NCI-H345 treated with DMSO at 0.1 percent for 48 hours (cell line): ENCODE data around the gene ROBO2.

Experiments used
- DNase-seq: peaks from one replicate; lab custom pipeline; 2025; ENCODE audit not compliant: unreplicated experiment; lab: John Stamatoyannopoulos, UW

Gene ROBO2

DNA sequence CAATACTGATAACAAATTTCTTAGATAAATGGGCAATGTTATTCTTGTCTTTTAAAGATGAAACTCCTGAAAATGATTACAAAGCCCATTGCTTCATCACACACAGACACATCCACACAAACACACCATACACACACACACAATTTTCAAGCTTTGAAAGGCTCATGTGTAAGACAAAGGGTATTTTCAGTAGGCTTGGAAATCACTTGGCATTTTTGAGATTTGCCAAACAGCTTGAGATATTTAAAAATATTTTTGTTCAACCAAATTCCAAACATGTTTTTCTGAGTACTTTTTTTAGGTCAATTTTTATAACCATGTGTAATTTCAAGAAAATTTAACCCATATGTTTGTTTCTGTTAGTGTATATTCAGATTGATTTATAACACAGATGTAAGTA, 283.7 kb downstream of the ROBO2 start:
- no peak for DNase-seq

DNA sequence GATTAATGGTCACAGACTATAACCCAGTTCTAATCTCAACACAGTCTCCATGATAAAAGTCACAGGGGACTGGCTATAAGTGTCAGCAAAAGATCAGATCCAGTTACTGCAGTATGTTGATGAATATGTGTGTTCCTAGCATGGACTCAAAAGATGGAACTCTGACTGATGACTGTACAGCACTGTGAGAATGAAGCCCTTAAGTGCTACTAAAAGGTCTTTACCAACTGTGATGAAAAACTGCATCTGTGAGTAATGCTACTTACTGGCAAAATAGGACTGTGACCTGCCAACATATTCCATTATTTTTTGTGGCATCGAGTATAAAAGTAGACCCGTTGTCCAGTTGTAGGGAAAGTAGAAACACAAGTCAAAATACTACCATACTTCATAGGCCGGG, 284.2 kb downstream of the ROBO2 start:
- DNase-seq = no peak

DNA sequence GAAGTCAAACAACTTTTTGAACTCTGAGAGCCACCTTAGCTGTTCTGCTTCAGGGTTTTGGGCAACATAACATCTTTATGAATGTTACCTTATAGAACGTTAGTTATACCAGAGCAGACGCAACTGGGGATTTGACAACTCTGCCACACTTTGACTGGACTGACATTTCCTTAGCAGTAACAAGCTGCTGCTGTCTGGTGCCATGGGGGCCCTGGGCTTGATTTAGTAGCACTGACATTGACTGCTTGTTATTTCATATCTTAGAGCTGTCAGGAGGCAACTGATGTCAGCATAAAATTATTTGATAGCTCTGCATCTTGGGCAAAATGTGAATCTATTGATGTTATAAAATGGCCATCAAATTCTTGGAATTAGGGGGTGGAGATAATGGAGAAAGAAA, 285.4 kb downstream of the ROBO2 start:
- DNase-seq = no peak

DNA sequence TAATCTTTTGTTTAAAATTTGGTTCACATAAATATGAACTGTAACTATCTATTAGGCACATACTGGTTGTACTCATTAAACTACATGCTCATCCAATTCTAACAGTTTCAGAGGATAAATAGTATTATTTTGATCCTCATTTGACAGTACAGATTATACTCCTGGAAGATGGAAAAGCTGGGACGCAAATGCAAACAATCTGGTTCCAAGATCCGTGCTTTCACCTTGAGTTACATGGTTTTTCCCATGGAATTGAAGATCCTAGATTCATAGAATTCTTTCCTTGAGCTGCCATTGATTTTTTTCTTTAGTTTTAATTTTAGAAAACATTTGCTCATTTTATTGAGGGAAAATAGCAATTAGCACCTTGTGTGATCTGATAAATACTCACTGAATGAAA, 285.8 kb downstream of the ROBO2 start:
- DNase-seq = no peak

DNA sequence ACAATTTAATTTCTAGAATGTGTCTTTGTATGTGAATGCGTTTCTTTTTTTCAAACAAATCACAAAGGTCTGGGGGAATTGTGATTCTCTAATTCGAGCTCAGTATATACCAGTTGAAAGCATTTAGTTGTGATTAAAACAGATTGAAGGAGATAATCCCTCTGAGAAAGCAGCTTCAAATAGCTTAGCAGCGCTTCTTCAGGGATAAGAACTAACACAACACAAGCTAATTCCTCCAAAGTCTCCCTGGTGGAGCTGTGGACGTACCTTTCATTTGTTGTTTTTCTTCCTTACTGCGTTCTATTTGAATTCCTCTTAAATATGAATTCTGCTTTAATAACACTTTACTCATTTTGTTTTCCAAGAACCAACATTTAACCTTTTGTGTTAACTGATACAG, 286.7 kb downstream of the ROBO2 start:
- no peak for DNase-seq

DNA sequence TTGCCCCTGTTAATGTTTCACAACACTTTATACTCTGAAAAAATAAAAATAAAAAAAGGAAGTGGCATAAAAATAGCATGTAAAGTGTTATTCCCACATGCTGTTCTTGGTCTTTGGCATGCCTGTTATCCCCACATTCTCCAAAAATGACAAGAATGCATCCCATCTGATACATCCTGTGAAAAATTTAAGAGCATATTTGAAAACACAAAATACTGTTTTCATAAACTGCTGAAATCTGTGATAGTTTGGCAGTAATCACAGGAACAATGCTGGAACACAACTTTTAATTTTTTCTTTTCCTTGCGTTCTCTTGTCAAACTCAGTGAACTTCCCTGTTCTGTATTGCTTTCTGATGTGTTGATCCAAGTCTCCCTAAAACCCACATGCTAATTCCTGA, 288.8 kb downstream of the ROBO2 start:
- no peak for DNase-seq

DNA sequence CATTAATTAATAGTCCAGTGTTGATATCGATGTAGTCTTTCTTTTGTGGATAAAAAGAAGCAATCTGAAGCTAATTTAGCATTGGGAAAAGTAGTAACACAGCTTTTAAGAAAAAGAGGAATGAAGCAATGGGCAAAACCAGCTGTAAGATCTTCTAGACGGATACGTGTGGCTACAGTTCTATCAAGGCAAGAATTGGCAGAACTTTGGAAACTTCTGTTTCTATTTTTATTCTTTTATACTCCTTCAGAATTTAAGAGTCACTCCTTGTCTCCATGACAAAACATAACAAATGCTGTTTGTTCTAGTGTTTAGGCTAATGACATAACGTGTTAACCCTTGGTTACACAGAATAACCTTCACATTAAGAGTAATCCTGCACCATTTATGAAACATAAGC, 289.2 kb downstream of the ROBO2 start:
- no peak for DNase-seq

DNA sequence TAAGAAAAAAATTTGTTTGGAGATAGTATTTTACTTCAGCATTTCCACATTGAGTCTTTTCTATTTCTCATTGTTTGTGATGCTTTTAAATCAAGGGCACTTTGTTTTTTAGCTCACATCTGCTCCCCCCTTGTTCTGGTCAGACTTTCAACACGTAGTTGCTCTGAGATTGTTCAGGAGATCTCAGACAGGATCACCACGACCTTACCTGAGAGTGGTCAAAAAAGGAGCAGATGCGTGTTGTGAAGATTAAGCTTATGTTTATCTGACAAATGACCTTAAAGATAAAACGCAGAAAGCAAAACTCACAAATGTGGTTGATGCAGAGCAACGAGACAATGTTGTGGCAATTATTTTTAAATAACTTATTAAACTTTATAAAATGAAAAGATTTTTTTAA, 298.3 kb downstream of the ROBO2 start:
- no peak for DNase-seq

DNA sequence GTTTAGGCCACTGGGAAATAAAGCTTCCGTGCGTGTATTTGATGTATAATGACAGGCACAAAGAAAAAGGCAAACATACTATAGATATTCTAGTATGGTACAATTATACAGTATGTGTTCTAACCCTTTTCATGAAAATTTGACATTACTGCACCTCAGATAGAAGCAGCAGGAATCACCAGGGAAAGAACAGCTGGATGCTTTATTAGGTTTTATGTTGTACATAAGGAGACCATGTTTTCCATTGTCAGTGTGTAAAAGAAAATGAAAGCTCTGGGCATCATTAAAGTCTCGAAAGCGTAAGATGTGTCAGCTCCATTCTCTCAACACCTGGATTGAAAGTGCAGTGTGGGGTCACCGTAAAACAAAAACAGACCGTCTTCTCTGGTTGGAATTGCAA, 302.1 kb downstream of the ROBO2 start:
- no peak for DNase-seq

DNA sequence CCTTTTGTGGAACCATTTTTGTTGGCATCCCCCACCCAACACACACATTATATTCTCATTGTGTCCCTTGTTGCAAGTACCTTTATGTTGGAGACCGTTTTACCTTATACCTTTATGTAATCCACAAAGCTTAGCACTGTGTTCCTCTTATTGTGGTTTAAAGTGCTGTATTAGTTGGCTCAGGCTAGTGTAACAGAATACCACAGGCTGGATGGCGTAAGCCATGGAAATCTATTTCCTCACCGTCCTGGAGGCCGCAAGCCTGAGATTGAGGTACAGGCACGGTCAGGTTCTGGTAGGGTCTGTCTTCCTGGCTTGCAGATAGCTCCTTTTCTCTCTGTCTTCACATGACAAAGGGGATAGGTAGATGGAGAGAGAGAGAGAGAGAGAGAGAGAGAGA, 302.8 kb downstream of the ROBO2 start:
- no peak for DNase-seq

DNA sequence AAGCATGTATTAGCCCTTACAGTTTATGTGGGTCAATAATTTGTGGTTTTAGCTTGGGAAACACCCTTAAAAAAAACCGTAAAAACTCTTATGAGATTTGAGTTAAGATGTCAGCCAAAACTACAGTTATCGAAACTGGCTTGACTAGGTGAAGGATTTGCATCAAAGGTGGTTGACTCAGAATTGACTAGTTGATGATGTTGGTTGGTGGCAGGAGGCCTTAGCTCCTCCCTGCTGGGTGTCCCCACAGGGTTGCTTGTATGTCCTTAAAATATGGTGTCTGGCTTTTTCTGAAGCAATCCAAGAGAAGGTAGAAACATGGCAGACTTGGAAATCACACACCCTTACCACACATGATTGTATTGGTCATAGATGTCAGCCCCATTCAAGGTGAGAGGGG, 305.1 kb downstream of the ROBO2 start:
- no peak for DNase-seq

DNA sequence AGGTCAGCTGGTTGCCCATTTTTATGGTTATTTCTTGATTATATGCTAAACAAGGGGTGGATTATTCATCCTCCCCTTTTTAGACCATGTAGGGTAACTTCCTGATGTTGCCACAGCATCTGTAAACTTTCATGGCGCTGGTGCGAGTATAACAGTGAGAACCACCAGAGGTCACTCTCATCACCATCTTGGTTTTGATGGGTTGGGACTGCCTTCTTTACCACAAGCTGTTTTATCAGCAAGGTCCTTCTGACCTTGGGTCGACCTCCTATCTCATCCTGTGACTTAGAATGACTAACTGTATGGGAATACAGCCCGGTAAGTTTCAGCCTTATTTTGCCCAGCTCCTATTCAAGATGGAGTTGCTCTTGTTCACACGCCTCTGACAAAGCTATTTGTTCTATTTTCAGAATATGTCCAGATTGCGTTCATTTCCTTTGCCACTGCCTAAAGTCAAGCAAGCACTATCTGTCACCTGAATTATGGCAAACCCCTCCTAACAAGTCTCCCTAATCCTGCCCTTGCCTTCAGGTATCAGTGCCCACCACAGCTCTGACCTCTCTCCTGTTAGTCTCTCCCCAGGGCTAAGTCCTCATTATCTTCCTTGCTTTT, 308.5 kb downstream of the ROBO2 start:
- DNase-seq = no peak

DNA sequence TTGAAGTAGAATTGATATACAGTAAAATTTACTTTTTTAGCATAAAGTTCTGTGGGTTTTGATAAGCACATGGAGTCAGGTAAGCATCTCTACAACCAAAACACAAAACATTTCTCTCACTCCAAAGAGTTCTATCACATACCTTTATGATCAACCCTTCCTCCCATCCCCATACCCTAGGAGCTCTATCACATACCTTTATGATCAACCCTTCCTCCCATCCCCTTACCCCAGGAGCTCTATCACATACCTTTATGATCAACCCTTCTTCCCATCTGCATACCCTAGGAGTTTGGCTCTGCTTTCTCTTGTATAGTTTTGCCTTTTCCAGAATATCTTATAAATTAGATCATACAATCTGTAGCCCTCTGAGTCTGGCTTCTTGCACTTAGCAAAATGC, 315.1 kb downstream of the ROBO2 start:
- no peak for DNase-seq

DNA sequence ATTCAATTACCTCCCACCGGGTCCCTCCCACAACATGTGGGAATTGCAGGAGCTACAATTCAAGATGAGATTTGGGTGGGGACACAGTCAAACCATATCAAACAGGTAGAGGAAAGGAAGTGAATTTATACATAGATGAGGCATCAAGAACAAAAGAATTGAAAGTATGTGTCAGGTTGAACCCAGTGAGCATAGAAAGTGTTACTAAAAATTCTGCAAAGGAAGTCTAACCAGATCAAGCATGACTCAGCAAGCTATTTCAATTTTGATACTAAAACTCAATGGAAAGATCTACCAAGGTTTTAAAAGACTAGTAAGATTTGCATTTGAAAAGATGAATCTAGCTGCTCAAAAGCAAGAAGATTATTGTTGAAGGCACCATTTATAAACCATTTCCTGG, 323.0 kb downstream of the ROBO2 start:
- DNase-seq = no peak

DNA sequence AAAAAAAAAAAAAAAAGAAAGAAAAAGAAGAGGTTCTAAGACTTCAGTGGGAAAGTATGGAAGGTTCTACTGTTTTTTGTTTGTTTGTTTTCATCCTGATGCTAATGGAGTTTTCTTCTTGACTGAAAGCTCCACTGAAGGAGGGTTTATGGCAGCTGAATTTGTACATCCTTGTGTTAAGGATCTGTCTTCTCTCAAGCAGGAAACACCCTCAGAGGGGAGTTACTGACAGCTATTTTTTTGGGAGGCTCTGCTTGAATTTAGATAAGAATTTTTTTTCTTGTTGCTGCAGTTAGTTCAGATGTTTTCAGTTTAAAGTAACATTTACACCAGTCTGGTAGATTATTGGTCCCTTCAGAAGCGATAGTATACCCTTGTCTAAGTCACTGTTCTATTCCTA, 325.3 kb downstream of the ROBO2 start:
- no peak for DNase-seq

DNA sequence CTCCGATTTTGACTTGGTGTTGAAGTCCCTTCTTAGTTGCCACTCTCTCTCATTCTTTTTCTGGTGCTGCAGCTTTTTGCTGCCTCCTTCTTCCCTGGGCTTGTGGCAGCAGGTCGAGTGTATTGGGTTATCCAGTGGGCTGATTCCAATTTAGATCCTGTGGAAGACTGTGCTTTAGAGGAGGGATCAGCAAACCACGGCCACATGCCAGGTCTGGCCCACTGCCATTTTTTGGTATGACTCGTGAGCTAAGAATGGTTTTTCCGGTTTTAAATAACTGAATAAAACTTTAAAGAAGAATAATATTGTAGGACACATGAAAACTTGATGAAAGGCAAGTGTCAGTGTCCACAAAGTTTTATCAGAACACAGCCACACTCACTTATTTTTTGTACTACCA, 330.5 kb downstream of the ROBO2 start:
- no peak for DNase-seq

DNA sequence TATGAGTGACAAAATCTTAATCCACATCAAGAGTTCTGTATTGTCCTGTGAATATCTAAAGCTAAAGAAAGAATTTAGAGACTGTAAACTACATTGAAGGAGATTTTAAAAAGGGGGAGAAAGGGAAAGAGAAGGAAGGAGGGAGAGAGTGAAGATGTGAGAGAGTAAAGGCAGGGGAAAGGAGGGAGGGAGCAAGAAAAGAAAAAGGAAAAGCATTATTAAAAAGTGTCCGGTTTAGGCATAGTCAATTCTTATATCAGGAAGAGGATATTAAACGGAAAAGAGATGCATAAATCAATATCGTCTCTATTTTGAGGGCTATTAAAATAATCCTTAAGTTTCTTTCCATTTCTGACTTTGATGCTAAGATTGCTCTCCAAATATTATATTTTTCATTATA, 332.1 kb downstream of the ROBO2 start:
- DNase-seq = no peak

DNA sequence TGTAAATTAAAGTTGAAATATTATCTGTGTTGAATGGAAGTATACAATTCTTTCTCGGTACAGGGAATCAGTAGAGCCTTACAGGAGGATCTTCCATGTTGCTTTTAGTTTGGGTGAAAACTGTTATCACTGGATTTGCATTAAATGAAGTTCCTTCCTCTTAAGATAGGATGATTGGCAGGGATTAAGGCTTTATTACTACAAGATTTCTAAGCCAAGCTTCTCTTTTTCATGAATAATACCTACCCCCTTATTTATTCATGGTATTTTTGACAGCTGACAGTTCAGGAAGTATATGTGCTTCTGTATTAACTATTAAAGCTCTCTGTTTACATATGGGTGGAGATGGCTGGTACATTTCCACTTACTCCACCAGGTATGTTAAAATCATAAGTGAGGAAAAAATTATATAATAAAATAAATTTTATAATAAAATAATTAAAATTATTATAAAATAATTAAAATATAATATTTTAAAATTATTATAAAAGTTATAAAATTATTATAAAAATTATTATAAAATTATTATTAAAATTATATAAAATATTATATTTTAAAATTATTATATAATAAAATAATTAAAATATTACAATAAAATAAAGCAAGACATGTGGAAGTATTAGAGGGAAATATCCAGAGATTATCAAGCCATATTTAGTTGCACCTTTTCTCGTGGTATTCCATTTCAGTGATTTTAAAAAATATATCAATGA, 332.9 kb downstream of the ROBO2 start:
- DNase-seq = no peak

DNA sequence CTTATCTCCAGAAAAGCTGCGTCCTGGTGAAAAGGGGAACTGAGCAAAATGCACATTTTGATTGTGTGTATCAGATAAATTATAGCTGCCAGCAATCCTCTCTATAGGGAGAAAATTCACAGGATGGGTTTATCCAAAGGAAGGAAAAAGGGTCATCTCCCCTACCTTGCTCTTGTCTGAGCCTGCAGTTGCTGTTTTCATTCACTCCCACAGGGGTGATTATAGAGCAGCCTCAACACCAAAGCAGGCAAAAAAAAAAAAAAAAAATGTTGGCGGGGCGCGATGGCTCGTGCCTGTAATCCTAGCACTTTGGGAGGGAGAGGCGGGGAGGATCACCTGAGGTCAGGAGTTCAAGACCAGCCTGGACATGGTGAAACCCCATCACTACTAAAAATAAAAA, 333.7 kb downstream of the ROBO2 start:
- DNase-seq = no peak

DNA sequence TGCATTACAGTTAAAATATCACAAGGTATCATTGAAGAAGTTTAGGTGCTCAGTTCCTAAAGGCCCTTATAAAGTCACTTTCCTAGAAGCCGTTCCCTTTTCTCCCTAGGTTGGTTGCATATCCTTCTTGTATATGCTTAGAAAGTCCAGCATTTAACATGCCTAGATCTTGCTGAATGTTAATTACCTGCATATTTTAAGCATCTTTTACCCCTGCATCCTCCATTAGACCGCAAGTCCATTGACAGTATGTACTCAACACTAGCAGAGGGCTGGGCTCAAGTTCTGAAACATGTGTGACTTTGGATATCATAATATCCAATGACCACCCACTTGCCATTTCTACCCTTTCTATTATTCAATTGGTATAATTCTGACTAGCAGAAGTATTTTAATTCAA, 336.6 kb downstream of the ROBO2 start:
- DNase-seq = no peak

DNA sequence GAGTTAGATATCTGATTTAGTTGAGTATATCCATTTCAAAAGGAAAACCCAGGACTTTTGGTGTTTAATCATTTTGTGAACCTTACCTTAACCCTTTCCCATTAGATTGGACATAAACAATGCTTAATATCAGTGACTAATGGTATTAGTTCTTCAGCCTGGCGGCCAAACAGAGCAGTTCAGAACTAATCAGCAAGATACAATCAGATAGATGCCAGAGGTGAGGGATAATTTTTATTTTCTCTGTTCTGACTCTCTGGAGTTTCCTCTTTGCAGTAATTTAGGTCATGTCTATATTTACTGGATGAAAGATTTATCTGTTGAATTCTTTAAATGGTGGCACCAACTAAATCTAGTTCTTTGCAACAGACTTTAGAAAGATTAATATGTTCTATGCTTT, 337.8 kb downstream of the ROBO2 start:
- no peak for DNase-seq

DNA sequence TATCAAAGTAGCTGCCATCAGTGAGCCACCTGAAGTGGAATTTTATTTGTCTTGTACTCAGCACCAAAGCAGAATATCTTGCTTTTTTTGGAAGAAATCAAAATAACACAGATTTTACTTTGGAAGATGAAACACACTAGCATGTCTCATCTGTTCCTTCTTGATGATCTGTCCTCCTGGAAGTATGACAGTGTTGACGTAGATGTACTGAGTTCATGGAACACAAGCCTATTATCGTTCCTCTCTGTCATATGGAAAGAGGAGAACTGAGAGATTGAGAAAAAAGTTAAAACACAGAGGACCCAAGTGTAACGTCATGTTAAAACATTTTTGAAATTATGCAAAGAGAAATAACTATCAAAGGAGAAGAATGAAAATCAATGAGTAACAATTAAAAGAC, 340.2 kb downstream of the ROBO2 start:
- no peak for DNase-seq

DNA sequence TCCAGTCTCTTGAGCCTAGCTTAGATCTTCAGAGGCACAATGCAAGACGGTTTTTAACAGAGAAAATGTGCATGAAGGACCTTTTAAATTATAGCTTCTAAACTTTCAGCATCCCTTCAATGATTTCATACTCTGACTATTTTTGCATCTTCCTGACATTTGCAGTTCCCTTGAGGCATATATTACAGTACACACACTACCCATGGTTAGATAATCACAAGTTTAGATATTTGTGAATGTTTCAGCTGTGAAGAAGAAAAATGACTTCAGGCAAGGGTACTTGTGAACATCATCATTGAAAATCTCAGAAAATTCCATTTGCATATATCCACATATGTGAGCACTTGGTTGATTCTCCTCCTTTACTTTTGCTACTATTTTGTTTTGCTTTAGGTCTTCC, 341.5 kb downstream of the ROBO2 start:
- no peak for DNase-seq
